Activated naive CD4-positive, alpha-beta T cell treated with anti-CD3 and anti-CD28 coated beads for 36 hours (primary cell): Measurements from ENCODE around the gene PYGM. TPM values are rescaled to one million over a fixed set of nuclear protein-coding genes. Genes with fewer than 3 reads are reported as not detected.

Experiments used
- CTCF ChIA-PET: fragments of 350-600 bp; sonication (Branson Sonifier 250); formaldehyde crosslinking; loops from one replicate; lab custom pipeline; 2021; ENCODE audit warnings: antibody characterized with exemption; lab: Charles Lee
- DNase-seq: peaks from one replicate; pipeline ENCODE4 v3.0.0-alpha.2; 2020
- H3K27ac Mint-ChIP-seq: one replicate; pipeline ENCODE4 v1.8.0; 2021; ENCODE audit warnings: mild to moderate bottlenecking, mixed read lengths
- H3K27me3 Mint-ChIP-seq: one replicate; pipeline ENCODE4 v1.8.0; 2021; ENCODE audit warnings: low read depth, mixed read lengths
- H3K36me3 Mint-ChIP-seq: one replicate; pipeline ENCODE4 v1.8.0; 2021; ENCODE audit warnings: low read depth, mixed read lengths
- H3K4me1 Mint-ChIP-seq: one replicate; pipeline ENCODE4 v1.8.0; 2021; ENCODE audit warnings: low read depth, mixed read lengths
- H3K4me3 Mint-ChIP-seq: one replicate; pipeline ENCODE4 v1.8.0; 2021; ENCODE audit warnings: mild to moderate bottlenecking, moderate library complexity, mixed read lengths
- H3K9me3 Mint-ChIP-seq: one replicate; pipeline ENCODE4 v1.8.0; 2021; ENCODE audit warnings: mixed read lengths
- intact Hi-C: fragments of 100-400 bp; cut with micrococcal nuclease; formaldehyde crosslinking; loops from one replicate; pipeline ENCODE4 v1.15.1; 2023
- total RNA-seq, 2 experiments: library from RNA; stranded (reverse); gene quantifications; one replicate each; pipeline ENCODE4 v1.2.3, GENCODE V29; 2021

Gene PYGM
- total RNA-seq, 2 experiments from 2014 or later: 0.64 to 0.89 TPM

- Mint-ChIP-seq H3K36me3 (peaks cover 6% of the 10 kb centered on the region), H3K4me3 (no peak overlapping the region), H3K27me3 (no peaks in the 10 kb centered on the region), H3K4me1 (peaks cover 13% of the 10 kb centered on the region), H3K9me3 (no peaks in the 10 kb centered on the region), H3K27ac (no peak overlapping the region)
- CTCF ChIA-PET: interaction anchor here (0.8 kb wide), 1 partner anchor 47 kb away, joined by 3 read pairs; no protein-coding TSS in a partner anchor
- intact Hi-C loops: no loop called here
- DNase-seq: no peak
Measured at GRCh38 chr11:64735725-64736259, 24.0 kb downstream of the PYGM start.

- intact Hi-C loops: no loop called here
- no peak overlapping the region for H3K4me3 Mint-ChIP-seq
- peaks cover 6% of the 10 kb centered on the region for H3K36me3 Mint-ChIP-seq
- DNase-seq: no peak
- H3K9me3 Mint-ChIP-seq: no peaks in the 10 kb centered on the region
- peaks cover 13% of the 10 kb centered on the region for H3K4me1 Mint-ChIP-seq
- no peaks in the 10 kb centered on the region for H3K27me3 Mint-ChIP-seq
- peak overlapping the region; percentile 28 for H3K27ac Mint-ChIP-seq
- CTCF ChIA-PET: interaction anchor here (0.6 to 2.5 kb wide), 3 partner anchors 8 to 383 kb away, joined by 3 to 17 read pairs (median 4); partner anchors contain the start of gene RASGRP2
Measured at GRCh38 chr11:64734811-64735724, 24.7 kb downstream of the PYGM start.

- CTCF ChIA-PET: interaction anchor here (0.5 to 0.9 kb wide), 2 partner anchors 43 to 114 kb away, joined by 3 to 4 read pairs; no protein-coding TSS in a partner anchor
- Mint-ChIP-seq H3K4me3 (no peak overlapping the region), H3K9me3 (no peaks in the 10 kb centered on the region), H3K27me3 (no peaks in the 10 kb centered on the region), H3K4me1 (peaks cover 13% of the 10 kb centered on the region), H3K36me3 (peaks cover 7% of the 10 kb centered on the region), H3K27ac (peak overlapping the region; percentile 34)
- intact Hi-C loops: no loop called here
- DNase-seq: no peak
Measured at GRCh38 chr11:64731601-64732000, 28.2 kb downstream of the PYGM start.

GRCh38 chr11:64729851-64730382 is 29.9 kb downstream of the PYGM start:
- intact Hi-C loops: no loop called here
- H3K27ac Mint-ChIP-seq: no peak overlapping the region
- peaks cover 8% of the 10 kb centered on the region for H3K4me1 Mint-ChIP-seq
- H3K27me3 Mint-ChIP-seq: no peaks in the 10 kb centered on the region
- H3K36me3 Mint-ChIP-seq: peaks cover 7% of the 10 kb centered on the region
- no peak for DNase-seq
- CTCF ChIA-PET: no interaction called here
- H3K9me3 Mint-ChIP-seq: no peaks in the 10 kb centered on the region
- no peak overlapping the region for H3K4me3 Mint-ChIP-seq

GRCh38 chr11:64728757-64729365 is 30.9 kb downstream of the PYGM start:
- Mint-ChIP-seq H3K9me3 (no peaks in the 10 kb centered on the region), H3K27me3 (no peaks in the 10 kb centered on the region), H3K4me3 (no peak overlapping the region), H3K27ac (peak overlapping the region; percentile 46), H3K36me3 (peaks cover 7% of the 10 kb centered on the region), H3K4me1 (peaks cover 11% of the 10 kb centered on the region)
- intact Hi-C loops: no loop called here
- CTCF ChIA-PET: no interaction called here
- DNase-seq: no peak

- no peak for DNase-seq
- Mint-ChIP-seq H3K4me1 (peaks cover 9% of the 10 kb centered on the region), H3K27me3 (peaks cover 5% of the 10 kb centered on the region), H3K4me3 (no peak overlapping the region), H3K36me3 (peaks cover 2% of the 10 kb centered on the region), H3K9me3 (no peaks in the 10 kb centered on the region), H3K27ac (no peak overlapping the region)
- intact Hi-C loops: no loop called here
- CTCF ChIA-PET: interaction anchor here (0.7 to 0.9 kb wide), 2 partner anchors 17 to 38 kb away, joined by 3 read pairs; partner anchors contain the start of gene RASGRP2
Measured at GRCh38 chr11:64726867-64727530, 32.8 kb downstream of the PYGM start.

- no peak for DNase-seq
- Mint-ChIP-seq H3K27ac (no peak overlapping the region), H3K36me3 (peaks cover 1% of the 10 kb centered on the region), H3K9me3 (no peaks in the 10 kb centered on the region), H3K4me3 (no peak overlapping the region), H3K4me1 (peaks cover 7% of the 10 kb centered on the region), H3K27me3 (peaks cover 8% of the 10 kb centered on the region)
- intact Hi-C loops: no loop called here
- CTCF ChIA-PET: interaction anchor here (1.2 kb wide), 1 partner anchor 37 kb away, joined by 6 read pairs; no protein-coding TSS in a partner anchor
Measured at GRCh38 chr11:64726211-64726641, 33.5 kb downstream of the PYGM start.

GRCh38 chr11:64724863-64725532 is 34.8 kb downstream of the PYGM start:
- no peaks in the 10 kb centered on the region for H3K9me3 Mint-ChIP-seq
- CTCF ChIA-PET: interaction anchor here (0.7 to 1.2 kb wide), 2 partner anchors 36 to 276 kb away, joined by 4 to 6 read pairs; no protein-coding TSS in a partner anchor
- H3K36me3 Mint-ChIP-seq: peaks cover 1% of the 10 kb centered on the region
- peaks cover 18% of the 10 kb centered on the region for H3K27me3 Mint-ChIP-seq
- no peak overlapping the region for H3K27ac Mint-ChIP-seq
- H3K4me3 Mint-ChIP-seq: no peak overlapping the region
- no peak for DNase-seq
- H3K4me1 Mint-ChIP-seq: peaks cover 7% of the 10 kb centered on the region
- intact Hi-C loops: loop anchor here (5.0 kb wide), 1 partner anchor 368 kb away; the partner anchor contains the start of gene RPS6KA4

GRCh38 chr11:64723907-64724862 is 35.6 kb downstream of the PYGM start:
- H3K27me3 Mint-ChIP-seq: peaks cover 22% of the 10 kb centered on the region
- H3K36me3 Mint-ChIP-seq: no peaks in the 10 kb centered on the region
- CTCF ChIA-PET: no interaction called here
- intact Hi-C loops: loop anchor here (1.0 to 5.0 kb wide), 3 partner anchors 18 to 367 kb away; partner anchors contain the start of gene RPS6KA4
- no peak overlapping the region for H3K27ac Mint-ChIP-seq
- DNase-seq: no peak
- H3K4me3 Mint-ChIP-seq: peak overlapping the region; percentile 67
- no peaks in the 10 kb centered on the region for H3K9me3 Mint-ChIP-seq
- peaks cover 7% of the 10 kb centered on the region for H3K4me1 Mint-ChIP-seq

GRCh38 chr11:64723117-64723906 is 36.5 kb downstream of the PYGM start, which contains the start of gene NRXN2:
TSS of gene NRXN2 (minus strand) at chr11:64723197. CDS start at chr11:64713699, 9,498 bp downstream.
- intact Hi-C loops: loop anchor here (1.0 to 5.0 kb wide), 3 partner anchors 19 to 366 kb away; partner anchors contain the start of gene RPS6KA4
- H3K36me3 Mint-ChIP-seq: no peaks in the 10 kb centered on the region
- no peak within 1 kb of the TSS for H3K27ac Mint-ChIP-seq
- H3K27me3 Mint-ChIP-seq: peaks cover 22% of the 10 kb centered on the region
- no peaks in the 10 kb centered on the region for H3K9me3 Mint-ChIP-seq
- CTCF ChIA-PET: no interaction called here
- peak within 1 kb of the TSS; percentile 67 for H3K4me3 Mint-ChIP-seq
- H3K4me1 Mint-ChIP-seq: peaks cover 7% of the 10 kb centered on the region
- DNase-seq: peak; percentile 91
